HEK293 (cell line): ENCODE data around the gene FBN2.

Experiments used
- HOXD13 ChIP-seq: sonication (generic); formaldehyde crosslinking; IDR thresholded peaks from 2 replicates; pipeline ENCODE4 v1.8.0; 2022; ENCODE audit warnings: missing genetic modification reagents, borderline replicate concordance
- KLF10 ChIP-seq: fragments of 450-650 bp; IDR thresholded peaks from 2 replicates; pipeline ENCODE4 v1.5.1; 2018; ENCODE audit warnings: missing biosample characterization, mild to moderate bottlenecking, missing genetic modification characterization
- MEIS1 ChIP-seq: sonication (generic); formaldehyde crosslinking; IDR thresholded peaks from 2 replicates; pipeline ENCODE4 v1.8.1; 2022; ENCODE audit warnings: missing genetic modification reagents, mild to moderate bottlenecking, borderline replicate concordance
- PATZ1 ChIP-seq: fragments of 450-650 bp; formaldehyde crosslinking; IDR thresholded peaks from 2 replicates; pipeline ENCODE4 v1.5.1; 2016; ENCODE audit warnings: missing biosample characterization, missing genetic modification characterization
- PRDM2 ChIP-seq: fragments of 450-650 bp; formaldehyde crosslinking; IDR thresholded peaks from 2 replicates; pipeline ENCODE4 v1.5.1; 2016; ENCODE audit warnings: missing biosample characterization, missing genetic modification characterization, borderline replicate concordance
- PRDM6 ChIP-seq: fragments of 450-650 bp; formaldehyde crosslinking; IDR thresholded peaks from 2 replicates; pipeline ENCODE4 v1.5.1; 2017; ENCODE audit warnings: missing biosample characterization, missing genetic modification characterization
- TRIM28 ChIP-seq: IDR thresholded peaks from 2 replicates; pipeline ENCODE4 v1.6.1; 2011; ENCODE audit warnings: low read length, control low read depth, borderline replicate concordance
- YY1 ChIP-seq: fragments of 450-650 bp; formaldehyde crosslinking; IDR thresholded peaks from 2 replicates; pipeline ENCODE4 v1.5.1; 2018; ENCODE audit warnings: missing biosample characterization, missing genetic modification characterization
- ZBTB48 ChIP-seq: fragments of 450-650 bp; formaldehyde crosslinking; IDR thresholded peaks from 2 replicates; pipeline ENCODE4 v1.5.1; 2016; ENCODE audit warnings: missing biosample characterization, missing genetic modification characterization
- ZFP41 ChIP-seq: fragments of 450-650 bp; formaldehyde crosslinking; IDR thresholded peaks from 2 replicates; pipeline ENCODE4 v1.5.1; 2016; ENCODE audit warnings: missing biosample characterization, missing genetic modification characterization, borderline replicate concordance
- ZNF114 ChIP-seq: fragments of 450-650 bp; formaldehyde crosslinking; IDR thresholded peaks from 2 replicates; pipeline ENCODE4 v1.5.0; 2017; ENCODE audit warnings: missing biosample characterization, missing genetic modification characterization
- ZNF132 ChIP-seq: fragments of 450-650 bp; formaldehyde crosslinking; IDR thresholded peaks from 2 replicates; pipeline ENCODE4 v1.5.1; 2017; ENCODE audit warnings: missing biosample characterization, missing genetic modification characterization, borderline replicate concordance
- ZNF133 ChIP-seq: fragments of 450-650 bp; formaldehyde crosslinking; IDR thresholded peaks from 2 replicates; pipeline ENCODE4 v1.5.1; 2016; ENCODE audit warnings: missing biosample characterization, missing genetic modification characterization
- ZNF175 ChIP-seq: fragments of 450-650 bp; formaldehyde crosslinking; IDR thresholded peaks from 2 replicates; pipeline ENCODE4 v1.5.1; 2016; ENCODE audit warnings: missing biosample characterization, missing genetic modification characterization
- ZNF239 ChIP-seq: fragments of 450-650 bp; formaldehyde crosslinking; IDR thresholded peaks from 2 replicates; pipeline ENCODE4 v1.5.1; 2016; ENCODE audit warnings: missing biosample characterization, missing genetic modification characterization
- ZNF280D ChIP-seq: fragments of 450-650 bp; formaldehyde crosslinking; IDR thresholded peaks from 2 replicates; pipeline ENCODE4 v1.5.1; 2016; ENCODE audit warnings: missing biosample characterization, missing genetic modification characterization
- ZNF394 ChIP-seq: fragments of 450-650 bp; formaldehyde crosslinking; IDR thresholded peaks from 2 replicates; pipeline ENCODE4 v1.5.1; 2016; ENCODE audit warnings: missing biosample characterization, missing genetic modification characterization, mild to moderate bottlenecking, moderate library complexity, borderline replicate concordance
- ZNF488 ChIP-seq: fragments of 450-650 bp; formaldehyde crosslinking; IDR thresholded peaks from 2 replicates; pipeline ENCODE4 v1.5.1; 2016; ENCODE audit warnings: missing biosample characterization, missing genetic modification characterization
- ZNF544 ChIP-seq: fragments of 450-650 bp; formaldehyde crosslinking; IDR thresholded peaks from 2 replicates; pipeline ENCODE4 v1.5.0; 2017; ENCODE audit warnings: missing biosample characterization, missing genetic modification characterization
- ZNF549 ChIP-seq: fragments of 450-650 bp; IDR thresholded peaks from 2 replicates; pipeline ENCODE4 v1.5.1; 2018; ENCODE audit warnings: missing biosample characterization, missing genetic modification characterization, mild to moderate bottlenecking, inconsistent platforms, moderate library complexity
- ZNF558 ChIP-seq: fragments of 450-650 bp; formaldehyde crosslinking; IDR thresholded peaks from 2 replicates; pipeline ENCODE4 v1.5.1; 2016; ENCODE audit warnings: missing biosample characterization, missing genetic modification characterization
- ZNF571 ChIP-seq: fragments of 450-650 bp; formaldehyde crosslinking; IDR thresholded peaks from 2 replicates; pipeline ENCODE4 v1.5.0; 2017; ENCODE audit warnings: missing biosample characterization, missing genetic modification characterization
- ZNF639 ChIP-seq: fragments of 450-650 bp; formaldehyde crosslinking; IDR thresholded peaks from 2 replicates; pipeline ENCODE4 v1.5.1; 2016; ENCODE audit warnings: missing biosample characterization, missing genetic modification characterization
- ZNF791 ChIP-seq: fragments of 450-650 bp; formaldehyde crosslinking; IDR thresholded peaks from 2 replicates; pipeline ENCODE4 v1.5.1; 2016; ENCODE audit warnings: missing biosample characterization, missing genetic modification characterization
- ZNF837 ChIP-seq: fragments of 450-650 bp; formaldehyde crosslinking; IDR thresholded peaks from 2 replicates; pipeline ENCODE4 v1.5.1; 2016; ENCODE audit warnings: missing biosample characterization, missing genetic modification characterization
- ZSCAN16 ChIP-seq: fragments of 450-650 bp; formaldehyde crosslinking; IDR thresholded peaks from 2 replicates; pipeline ENCODE4 v1.5.1; 2016; ENCODE audit warnings: missing biosample characterization, missing genetic modification characterization

FBN2 gene

GRCh38 chr5:128534726-128535125 is 3.3 kb downstream of the FBN2 start (continued):
- no peak for TF ChIP-seq PRDM2 (tag by site-specific recombination)
- no peak for TF ChIP-seq ZNF239 (tag by site-specific recombination)
- TF ChIP-seq KLF10 = peak; percentile 43; the same call in 1 of the 2 replicates
- no peak for TF ChIP-seq PRDM6
- TF ChIP-seq HOXD13 (CRISPR knock-in tag) = no peak
- TF ChIP-seq ZNF639 (tag by site-specific recombination) = 0 out of 2 replicates have a peak, but pooled peaks have one; percentile 20
- no peak for TF ChIP-seq ZNF837 (tag by site-specific recombination)
- TF ChIP-seq ZFP41 = no peak
- TF ChIP-seq MEIS1 (CRISPR knock-in tag) = no peak
- TF ChIP-seq ZNF544 (tag by site-specific recombination) = no peak
- no peak for TF ChIP-seq ZNF132 (tag by site-specific recombination)
- TF ChIP-seq ZNF175 (tag by site-specific recombination) = no peak
- no peak for TF ChIP-seq ZSCAN16 (tag by site-specific recombination)
- no peak for TF ChIP-seq ZNF280D (tag by site-specific recombination)
- no peak for TF ChIP-seq ZNF549 (tag by site-specific recombination)
- 0 out of 2 replicates have a peak, but pooled peaks have one; percentile 16 for TF ChIP-seq YY1
- TF ChIP-seq ZNF114 = no peak
- TF ChIP-seq ZNF791 = no peak
- TF ChIP-seq PATZ1 (tag by site-specific recombination) = no peak
- no peak for TF ChIP-seq ZNF488 (tag by site-specific recombination)
- no peak for TF ChIP-seq ZBTB48 (tag by site-specific recombination)
- TF ChIP-seq TRIM28 = no peak
- no peak for TF ChIP-seq ZNF571 (tag by site-specific recombination)
- peak; percentile 53; the same call in 1 of the 2 replicates for TF ChIP-seq ZNF394 (tag by site-specific recombination)
- TF ChIP-seq ZNF558 = peak; percentile 64; the same call in 1 of the 2 replicates
- no peak for TF ChIP-seq ZNF133 (tag by site-specific recombination)
